KBM-7 (cell line): ENCODE results near the gene CALM3.
A peak's percentile ranks its signal among the peaks of the same experiment; 100 is the strongest.

ENCODE experiments used
- DNase-seq: peaks from one replicate; pipeline ENCODE4 v3.0.0-alpha.2; 2015
- in situ Hi-C: fragments of 300-500 bp; cut with MboI; formaldehyde crosslinking; loops from 2 replicates; pipeline ENCODE4 v1.14.3; 2020; ENCODE audit warnings: low sequenced_read_pairs, low pct_unique_long_range_greater_than_20kb, mixed read lengths

CALM3 gene

GRCh38 chr19:46630586-46631205, 29.6 kb downstream of the CALM3 start:
- DNase-seq: peak; percentile 54
- in situ Hi-C loops: no loop called here

GRCh38 chr19:46631481-46631880, 30.4 kb downstream of the CALM3 start:
- in situ Hi-C loops: no loop called here
- no peak for DNase-seq

- DNase-seq: no peak
- in situ Hi-C loops: no loop called here
These were observed 32.0 kb downstream of the CALM3 start for GRCh38 chr19:46633130-46633529.

GRCh38 chr19:46634045-46634655, 33.0 kb downstream of the CALM3 start:
- peak; percentile 77 for DNase-seq
- in situ Hi-C loops: no loop called here

GRCh38 chr19:46634656-46635218, 33.6 kb downstream of the CALM3 start:
- DNase-seq: no peak
- in situ Hi-C loops: no loop called here

- in situ Hi-C loops: no loop called here
- no peak for DNase-seq
These were observed 35.0 kb downstream of the CALM3 start, which contains the start of gene GNG8 for GRCh38 chr19:46635920-46636761. Gene GNG8 (minus strand): TSS chr19:46636202. CDS start chr19:46634682, 1,520 bp downstream.

GRCh38 chr19:46637224-46637623, 36.1 kb downstream of the CALM3 start:
- DNase-seq: no peak

GRCh38 chr19:46639358-46640182, 38.4 kb downstream of the CALM3 start:
- in situ Hi-C loops: no loop called here
- DNase-seq: peak; percentile 68

More at GRCh38 chr19:46637224-46637623, 36.1 kb downstream of the CALM3 start:
- in situ Hi-C loops: no loop called here

GRCh38 chr19:46640656-46641055, 39.5 kb downstream of the CALM3 start:
- no peak for DNase-seq
- in situ Hi-C loops: no loop called here

- no peak for DNase-seq
- in situ Hi-C loops: no loop called here
These were observed 43.6 kb downstream of the CALM3 start for GRCh38 chr19:46644720-46645119.

GRCh38 chr19:46646402-46646801, 45.3 kb downstream of the CALM3 start:
- in situ Hi-C loops: no loop called here

GRCh38 chr19:46648060-46648960, 47.2 kb downstream of the CALM3 start:
- DNase-seq: no peak
- in situ Hi-C loops: no loop called here

More at GRCh38 chr19:46646402-46646801, 45.3 kb downstream of the CALM3 start:
- no peak for DNase-seq

GRCh38 chr19:46648961-46649960, 48.1 kb downstream of the CALM3 start:
- in situ Hi-C loops: no loop called here

GRCh38 chr19:46650445-46650844, 49.3 kb downstream of the CALM3 start:
- DNase-seq: no peak
- in situ Hi-C loops: no loop called here

More at GRCh38 chr19:46648961-46649960, 48.1 kb downstream of the CALM3 start:
- no peak for DNase-seq

GRCh38 chr19:46654621-46655152, 53.6 kb downstream of the CALM3 start:
- no peak for DNase-seq
- in situ Hi-C loops: no loop called here

GRCh38 chr19:46656541-46656940, 55.4 kb downstream of the CALM3 start:
- in situ Hi-C loops: no loop called here
- no peak for DNase-seq
